DMS114 treated with DMSO at 0.1 percent for 48 hours (cell line): Measurements from ENCODE around the gene PLAAT2.
"Not testable (repeated sequence)": the region's sequence is repeated elsewhere in the genome, so short reads cannot be mapped to it uniquely, and the experiment has no call there.

Source experiments
- DNase-seq: peaks from one replicate; lab custom pipeline; 2025; ENCODE audit not compliant: unreplicated experiment; lab: John Stamatoyannopoulos, UW

Gene PLAAT2

DNA sequence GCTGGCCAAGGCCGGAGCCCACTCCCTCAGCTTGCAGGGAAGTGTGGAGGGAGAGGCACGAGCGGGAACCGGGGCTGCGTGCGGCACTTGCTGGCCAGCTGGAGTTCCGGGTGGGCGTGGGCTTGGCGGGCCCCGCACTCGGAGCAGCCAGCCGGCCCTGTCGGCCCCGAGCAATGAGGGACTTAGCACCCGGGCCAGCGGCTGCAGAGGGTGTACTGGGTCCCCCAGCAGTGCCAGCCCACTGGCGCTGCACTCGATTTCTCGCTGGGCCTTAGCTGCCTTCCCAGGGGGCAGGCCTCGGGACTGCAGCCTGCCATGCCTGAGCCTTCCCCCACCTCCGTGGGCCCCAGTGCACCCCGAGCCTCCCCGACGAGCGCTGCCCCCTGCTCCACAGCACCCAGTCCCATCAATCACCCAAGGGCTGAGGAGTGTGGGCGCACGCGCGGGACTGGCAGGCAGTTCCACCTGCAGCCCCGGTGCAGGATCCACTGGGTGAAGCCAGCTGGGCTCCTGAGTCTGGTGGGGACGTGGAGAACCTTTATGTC lies 13.0 kb downstream of the PLAAT2 start:
- not testable (repeated sequence) for DNase-seq

- no peak for DNase-seq
Measured at GRCh38 chr11:63549411-63549810, 13.8 kb downstream of the PLAAT2 start.

- no peak for DNase-seq
Measured at GRCh38 chr11:63548178-63548577, 15.0 kb downstream of the PLAAT2 start.

DNA sequence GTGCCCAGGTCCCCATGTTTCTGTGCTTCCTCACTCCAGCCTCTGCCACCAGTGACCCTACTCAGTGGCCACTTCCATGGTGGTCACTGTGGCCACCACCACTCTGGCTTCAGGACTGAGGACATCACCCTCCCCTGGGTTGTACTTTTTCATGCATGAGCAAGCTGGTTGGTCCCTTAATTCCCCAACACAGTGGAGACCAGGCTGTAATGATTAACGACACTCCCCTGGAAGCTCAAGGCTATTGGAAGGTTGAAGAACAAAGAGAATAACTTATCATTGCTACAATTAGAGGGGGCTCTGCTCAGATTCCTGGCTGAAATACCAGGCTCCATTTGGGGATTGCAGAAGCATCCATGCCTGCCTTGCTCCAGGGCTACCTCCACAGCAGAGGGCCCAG lies 16.1 kb downstream of the PLAAT2 start:
- DNase-seq, result no peak

GRCh38 chr11:63543711-63544110 lies 19.5 kb downstream of the PLAAT2 start:
- DNase-seq, result no peak

DNA sequence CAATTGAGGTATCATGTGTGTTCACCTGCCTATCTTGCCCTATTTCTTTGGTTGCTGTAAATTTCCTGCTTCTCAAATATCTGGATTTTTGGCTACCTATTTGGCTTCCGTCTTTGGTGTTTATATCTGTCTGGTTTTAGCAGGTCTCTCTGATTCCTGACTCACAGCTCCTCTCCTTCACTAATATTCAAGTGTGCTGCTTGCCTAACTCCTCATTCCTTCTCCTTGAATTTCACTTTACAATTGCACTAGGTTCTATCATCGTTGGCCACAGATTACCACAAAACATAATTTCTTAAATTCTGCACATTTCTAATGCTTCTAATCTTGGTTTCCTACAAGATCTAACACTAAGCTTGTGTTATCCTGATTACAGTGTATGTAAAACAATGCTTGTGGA lies 20.7 kb downstream of the PLAAT2 start:
- not testable (repeated sequence) for DNase-seq

- DNase-seq, result no peak
Measured at GRCh38 chr11:63537293-63538101, 25.7 kb downstream of the PLAAT2 start.

DNA sequence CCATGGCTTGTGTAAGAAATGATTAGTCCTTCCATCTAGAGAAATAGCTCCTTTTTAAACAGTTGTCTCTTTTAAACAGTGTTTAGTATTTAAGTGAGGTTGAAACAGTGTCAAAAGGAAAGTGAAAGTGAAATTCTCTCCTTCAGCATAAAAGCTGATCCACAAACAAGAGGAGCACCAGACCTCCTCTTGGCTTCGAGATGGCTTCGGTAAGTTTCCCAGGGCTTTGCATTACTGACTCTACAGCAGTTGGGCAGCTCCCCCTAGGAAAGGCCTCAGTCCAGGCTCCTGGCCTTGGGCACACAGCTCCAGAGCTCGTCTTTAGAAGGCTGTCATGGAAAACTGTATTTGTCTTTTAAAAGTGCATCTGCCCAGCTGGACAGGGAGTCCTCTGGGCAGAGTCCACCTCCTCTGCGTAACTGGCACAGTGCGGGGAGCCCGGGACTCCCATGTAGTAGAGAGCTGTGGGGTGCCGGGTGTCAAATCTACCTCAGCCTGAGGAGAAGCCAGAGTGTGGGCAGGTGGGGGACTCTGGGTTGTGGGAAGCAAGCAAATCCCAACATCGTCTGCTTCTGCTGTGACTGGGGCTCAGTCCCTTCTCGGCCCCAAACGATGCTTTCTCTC lies 26.4 kb downstream of the PLAAT2 start, which contains the start of gene PLAAT4:
Gene PLAAT4 (plus strand): TSS at position 140 of the 624 bp plus-strand sequence. CDS start 61 bp downstream, at position 201.
- no peak for DNase-seq

- no peak for DNase-seq
Measured at GRCh38 chr11:63535734-63536133, 27.4 kb downstream of the PLAAT2 start.

GRCh38 chr11:63534895-63535461 lies 28.2 kb downstream of the PLAAT2 start:
- no peak for DNase-seq

- no peak for DNase-seq
Measured at GRCh38 chr11:63534076-63534475, 29.1 kb downstream of the PLAAT2 start.

GRCh38 chr11:63532799-63533475 lies 30.2 kb downstream of the PLAAT2 start:
- DNase-seq, result no peak

DNA sequence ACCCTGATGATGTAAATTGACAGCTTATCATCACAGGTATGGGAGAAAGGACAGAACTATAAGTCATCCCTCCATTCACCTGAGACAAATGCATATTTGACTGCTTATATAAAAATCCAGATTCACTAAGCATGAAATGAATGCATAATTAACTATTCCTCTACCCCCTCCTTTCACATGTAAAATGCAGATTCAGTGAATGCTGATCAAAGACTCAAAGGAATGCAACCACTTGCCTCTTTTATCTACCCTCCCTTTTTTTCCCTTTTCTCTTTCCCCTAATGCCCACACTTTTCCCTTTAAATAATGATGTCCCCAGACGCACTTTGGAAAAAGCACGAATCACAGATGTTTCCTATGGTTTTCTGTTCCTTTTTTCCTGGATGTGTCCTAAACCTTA lies 31.1 kb downstream of the PLAAT2 start:
- DNase-seq, result no peak

DNA sequence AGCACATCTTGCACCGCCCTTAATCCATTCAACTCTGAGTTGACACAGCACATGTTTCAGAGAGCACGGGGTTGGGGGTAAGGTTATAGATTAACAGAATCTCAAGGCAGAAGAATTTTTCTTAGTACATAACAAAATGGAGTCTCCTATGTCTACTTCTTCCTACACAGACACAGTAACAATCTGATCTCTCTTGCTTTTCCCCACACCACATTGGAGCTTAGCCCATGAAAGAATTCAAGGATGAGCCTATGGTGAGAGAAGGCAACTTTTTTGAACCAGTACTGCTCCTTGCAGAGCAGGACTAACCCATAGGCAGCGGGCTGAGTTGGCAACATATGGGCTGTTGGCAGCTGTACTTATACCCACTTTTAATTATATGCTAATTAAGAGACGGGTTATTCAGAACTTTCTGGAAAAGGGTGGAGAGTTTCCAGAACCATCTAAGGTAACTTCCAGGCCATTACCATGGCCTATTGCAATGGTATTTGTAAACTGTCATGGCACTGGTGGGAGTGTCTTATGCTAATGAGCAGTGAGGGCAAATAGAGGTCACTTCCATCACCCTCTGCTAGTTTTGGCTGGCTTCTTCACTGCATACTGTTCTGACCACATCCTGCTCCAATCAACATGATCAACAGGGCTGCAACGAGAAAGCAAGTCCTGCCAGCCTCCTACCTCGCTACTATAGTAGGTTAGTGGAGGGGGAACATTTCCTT lies 31.9 kb downstream of the PLAAT2 start:
- DNase-seq, result not testable (repeated sequence)

DNA sequence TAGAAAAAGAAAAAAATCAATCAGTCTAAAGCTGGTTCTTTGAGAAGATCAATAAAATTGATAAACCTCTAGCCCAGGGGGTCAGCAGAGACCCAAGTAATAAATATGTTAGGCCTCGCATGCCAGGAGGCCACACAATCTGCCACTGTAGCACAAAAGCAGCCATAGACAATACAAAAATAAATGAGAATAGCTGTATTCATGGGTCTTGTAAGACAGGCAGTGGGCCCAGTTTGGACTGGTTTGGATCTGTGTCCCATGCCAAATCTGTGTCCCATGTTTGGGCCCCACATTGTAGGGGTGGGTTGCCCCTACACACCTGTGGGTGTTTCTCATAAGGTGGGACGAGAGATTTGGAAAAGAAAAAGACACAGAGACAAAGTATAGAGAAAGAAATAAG lies 33.2 kb downstream of the PLAAT2 start:
- no peak for DNase-seq

DNA sequence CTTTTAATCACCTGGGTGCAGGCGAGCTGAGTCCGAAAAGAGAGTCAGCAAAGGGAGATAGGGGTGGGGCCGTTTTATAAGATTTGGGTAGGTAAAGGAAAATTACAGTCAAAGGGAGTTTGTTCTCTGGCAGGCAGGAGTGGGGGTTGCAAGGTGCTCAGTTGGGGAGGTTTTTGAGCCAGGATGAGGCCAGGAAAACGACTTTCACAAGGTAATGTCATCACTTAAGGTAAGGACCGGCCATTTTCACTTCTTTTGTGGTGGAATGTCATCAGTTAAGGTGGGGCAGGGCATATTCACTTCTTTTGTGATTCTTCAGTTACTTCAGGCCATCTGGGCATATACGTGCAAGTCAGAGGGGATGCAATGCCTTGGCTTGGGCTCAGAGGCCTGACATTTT lies 33.8 kb downstream of the PLAAT2 start:
- not testable (repeated sequence) for DNase-seq

- not testable (repeated sequence) for DNase-seq
Measured at GRCh38 chr11:63528729-63529278, 34.4 kb downstream of the PLAAT2 start.

DNA sequence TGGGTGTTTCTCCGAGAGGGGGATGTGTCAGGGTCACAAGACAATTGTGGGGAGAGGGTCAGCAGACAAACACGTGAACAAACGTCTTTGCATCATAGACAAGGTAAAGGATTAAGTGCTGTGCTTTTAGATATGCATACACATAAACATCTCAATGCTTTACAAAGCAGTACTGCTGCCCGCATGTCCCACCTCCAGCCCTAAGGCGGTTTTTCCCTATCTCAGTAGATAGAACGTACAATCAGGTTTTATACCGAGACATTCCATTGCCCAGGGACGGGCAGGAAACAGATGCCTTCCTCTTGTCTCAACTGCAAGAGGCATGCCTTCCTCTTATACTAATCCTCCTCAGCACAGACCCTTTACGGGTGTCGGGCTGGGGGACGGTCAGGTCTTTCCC lies 35.0 kb downstream of the PLAAT2 start:
- DNase-seq, result not testable (repeated sequence)

GRCh38 chr11:63527667-63528066 lies 35.5 kb downstream of the PLAAT2 start:
- no peak for DNase-seq

DNA sequence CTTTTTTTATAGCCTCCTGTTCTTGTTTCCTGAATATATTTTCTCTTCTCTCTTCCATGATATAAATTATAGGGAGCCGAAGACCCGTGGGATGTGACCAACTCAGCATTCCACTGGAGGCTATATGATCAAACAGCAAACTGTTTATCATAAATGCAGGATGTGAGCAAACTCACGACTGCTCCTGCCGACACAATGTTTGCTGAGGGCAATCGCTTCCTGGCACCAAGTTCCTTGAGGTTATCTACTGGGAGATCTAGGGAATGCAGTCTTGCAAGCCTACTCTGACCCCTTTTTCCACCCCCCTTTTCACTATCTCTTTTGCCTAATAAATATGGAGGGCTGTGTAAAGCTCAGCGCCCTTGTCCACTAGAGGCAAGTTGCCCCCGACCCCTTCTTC lies 40.0 kb downstream of the PLAAT2 start:
- no peak for DNase-seq
